K562 (cell line): ENCODE results near the gene SOAT1. TPM values are rescaled to one million over a fixed set of nuclear protein-coding genes. Genes with fewer than 3 reads are reported as not detected.

ENCODE experiments used
- ATAC-seq: fragments of 200-7000 bp; cut with Tn5 transposase; 3 replicates; pipeline ENCODE4 v1.9.1; 2020; ENCODE audit warnings: moderate library complexity
- BruUV-seq: library from RNA; stranded (reverse); fragments of 400-500 nt; replicated peaks from 2 replicates; lab custom pipeline; 2021; lab: Mats Ljungman, UMichigan
- CTCF ChIA-PET: fragments of 300-600 bp; formaldehyde crosslinking; extraction: SDS; loops from one replicate; lab custom pipeline; 2021; ENCODE audit warnings: low intra/inter-chr PET ratio; lab: Yijun Ruan, JAX
- POLR2A ChIA-PET: fragments of 300-600, 350-650 bp; sonication (Branson Sonifier 250); formaldehyde crosslinking; extraction: SDS; loops from one replicate; lab custom pipeline; 2021; ENCODE audit warnings: antibody characterized with exemption, inconsistent platforms; lab: Yijun Ruan, JAX
- DNase-seq, 4 experiments: peaks; one replicate each; pipeline versions ENCODE4 v3.0.0 to v3.0.0-alpha.2; 2011 to 2018; ENCODE audit warnings: low spot score in 3 of 4, mixed read lengths in 3 of 4; ENCODE audit errors: extremely low read depth in 1 of 4
- FAIRE-seq: peaks from 2 replicates; lab custom pipeline; 2011; peaks lifted over from hg19 to GRCh38; lab: Jason Lieb, UNC
- H2AFZ ChIP-seq: 2 replicates; pipeline ENCODE4 v1.6.0; 2011; ENCODE audit warnings: low read depth, low read length, control low read depth, inconsistent platforms
- H3K27ac ChIP-seq: fragments of 200-600 bp; 3 replicates; pipeline ENCODE4 v1.8.0; 2011; ENCODE audit warnings: low read depth, mild to moderate bottlenecking, control low read depth, inconsistent platforms, low read length, moderate library complexity, mixed read lengths; ENCODE audit errors: extremely low read depth
- H3K27me3 ChIP-seq, 2 experiments: fragments of 300-600 bp in 1 of 2; 2 replicates in 1 of 2; 3 replicates in 1 of 2; pipeline versions ENCODE4 v1.6.0 to v1.8.0; 2011; ENCODE audit warnings: inconsistent platforms in 2 of 2, low read length in 2 of 2, mild to moderate bottlenecking in 1 of 2, mixed read lengths in 1 of 2, moderate library complexity in 1 of 2; ENCODE audit not compliant: control insufficient read depth in 2 of 2, insufficient read depth in 2 of 2
- H3K36me3 ChIP-seq: fragments of 300-600 bp; 3 replicates; pipeline ENCODE4 v1.8.0; 2011; ENCODE audit warnings: mild to moderate bottlenecking, low read length, inconsistent platforms; ENCODE audit not compliant: control insufficient read depth, insufficient read depth
- H3K4me1 ChIP-seq, 2 experiments: fragments of 200-600 bp in 1 of 2; replicated peaks in 1 of 2; 2 replicates in 1 of 2; 3 replicates in 1 of 2; pipeline versions ENCODE4 v1.5.1 to v1.8.0; 2011; ENCODE audit warnings: inconsistent platforms in 2 of 2, low read length in 2 of 2, mild to moderate bottlenecking in 1 of 2, mixed read lengths in 1 of 2, moderate library complexity in 1 of 2; ENCODE audit not compliant: control insufficient read depth in 2 of 2, insufficient read depth in 2 of 2
- H3K4me2 ChIP-seq: 2 replicates; pipeline ENCODE4 v1.6.1; 2011; ENCODE audit warnings: low read length, control low read depth, inconsistent platforms, mixed read lengths; ENCODE audit not compliant: insufficient read depth
- H3K4me3 ChIP-seq: fragments of 200-600 bp; sonication (generic), shearing (Covaris generic); 2 replicates; pipeline ENCODE4 v1.5.1; 2016; ENCODE audit warnings: control low read depth, inconsistent platforms
- H3K79me2 ChIP-seq: fragments of 200-600 bp; 3 replicates; pipeline ENCODE4 v1.8.0; 2011; ENCODE audit warnings: low read length, inconsistent platforms; ENCODE audit not compliant: control insufficient read depth, insufficient read depth
- H3K9ac ChIP-seq, 2 experiments: 2 replicates each; pipeline versions ENCODE4 v1.6.0 to v1.6.1; 2011; ENCODE audit warnings: low read depth in 2 of 2, low read length in 2 of 2, control low read depth in 1 of 2, inconsistent platforms in 1 of 2, mild to moderate bottlenecking in 1 of 2, mixed read lengths in 1 of 2; ENCODE audit not compliant: insufficient read depth in 1 of 2
- H3K9me1 ChIP-seq: one replicate; pipeline ENCODE4 v1.6.0; 2011; ENCODE audit warnings: inconsistent platforms, mild to moderate bottlenecking, low read length, moderate library complexity; ENCODE audit not compliant: control insufficient read depth, insufficient read depth
- H3K9me3 ChIP-seq: replicated peaks from 2 replicates; pipeline ENCODE4 v1.5.1; 2011; ENCODE audit warnings: low read depth, low read length, inconsistent platforms; ENCODE audit not compliant: control insufficient read depth, insufficient read depth
- H4K20me1 ChIP-seq: replicated peaks from 2 replicates; pipeline ENCODE4 v1.6.1; 2011; ENCODE audit warnings: low read length, inconsistent platforms, mixed read lengths; ENCODE audit not compliant: control insufficient read depth, insufficient read depth
- DMBX1 ChIP-seq: fragments of 250-450 bp; sonication (Bioruptor Pico); IDR thresholded peaks from 2 replicates; pipeline ENCODE4 v1.8.0; 2022; ENCODE audit warnings: inconsistent platforms, mild to moderate bottlenecking, moderate library complexity, borderline replicate concordance
- HDAC6 ChIP-seq: IDR thresholded peaks from 2 replicates; pipeline ENCODE4 v1.6.1; 2012; ENCODE audit warnings: low read depth, mild to moderate bottlenecking, control low read depth, inconsistent platforms, low read length, moderate library complexity
- HMG20B ChIP-seq: fragments of 250-450 bp; sonication (Bioruptor Pico); IDR thresholded peaks from 2 replicates; pipeline ENCODE4 v1.5.0; 2021; ENCODE audit warnings: mild to moderate bottlenecking
- HNRNPLL ChIP-seq: fragments of 200-400 bp; formaldehyde crosslinking; IDR thresholded peaks from 2 replicates; pipeline ENCODE4 v1.6.1; 2017; ENCODE audit warnings: low read length, low read depth, mild to moderate bottlenecking; ENCODE audit not compliant: poor library complexity, severe bottlenecking
- MEIS2 ChIP-seq: fragments of 450-650 bp; IDR thresholded peaks from 2 replicates; pipeline ENCODE4 v1.6.1; 2014; ENCODE audit warnings: mild to moderate bottlenecking; ENCODE audit not compliant: partially characterized antibody
- PHF21A ChIP-seq: fragments of 450-650 bp; IDR thresholded peaks from 2 replicates; pipeline ENCODE4 v1.6.1; 2017; ENCODE audit warnings: low read depth, borderline replicate concordance
- PTTG1 ChIP-seq: fragments of 450-650 bp; IDR thresholded peaks from 2 replicates; pipeline ENCODE4 v1.6.1; 2016; ENCODE audit warnings: low read depth, mild to moderate bottlenecking, missing genetic modification characterization, missing compliant biosample characterization
- RBFOX2 ChIP-seq: fragments of 200-400 bp; formaldehyde crosslinking; IDR thresholded peaks from 2 replicates; pipeline ENCODE4 v1.6.1; 2017; ENCODE audit warnings: low read depth, mild to moderate bottlenecking, low read length, moderate library complexity
- SNIP1 ChIP-seq: fragments of 450-650 bp; IDR thresholded peaks from 2 replicates; pipeline ENCODE4 v1.7.1; 2017; ENCODE audit warnings: low read depth, mild to moderate bottlenecking
- TAF9B ChIP-seq: fragments of 450-650 bp; IDR thresholded peaks from 2 replicates; pipeline ENCODE4 v1.6.1; 2018; ENCODE audit warnings: mild to moderate bottlenecking; ENCODE audit not compliant: partially characterized antibody
- TARDBP ChIP-seq: fragments of 450-650 bp; IDR thresholded peaks from 2 replicates; pipeline ENCODE4 v1.6.1; 2016
- ZNF165 ChIP-seq: fragments of 250-450 bp; sonication (Bioruptor Pico); IDR thresholded peaks from 2 replicates; pipeline ENCODE4 v1.4.0; 2020; ENCODE audit warnings: borderline replicate concordance
- ZNF197 ChIP-seq: fragments of 200-800 bp; sonication (Bioruptor generic); IDR thresholded peaks from 2 replicates; pipeline ENCODE4 v1.6.1; 2016; ENCODE audit warnings: low read depth, missing genetic modification characterization, missing compliant biosample characterization
- ZNF253 ChIP-seq: fragments of 250-450 bp; sonication (Bioruptor Pico); conservative IDR thresholded peaks from 2 replicates; pipeline ENCODE4 v1.6.1; 2021; ENCODE audit warnings: mild to moderate bottlenecking
- WGBS: fragments of 100-300 bp; shearing (Covaris generic); methylation state at CpG from one replicate; pipeline ENCODE4 v1.1.6; 2016; ENCODE audit warnings: low coverage, mixed read lengths; ENCODE audit not compliant: insufficient coverage; ENCODE audit errors: missing lambda C conversion rate; 5-methylcytosine and 5-hydroxymethylcytosine counted together
- in situ Hi-C: fragments of 300-500 bp; cut with MboI; formaldehyde crosslinking; loops from 4 replicates; pipeline ENCODE4 v1.15.0; 2018; ENCODE audit warnings: inconsistent platforms, mixed read lengths
- intact Hi-C: fragments of 100-400 bp; cut with micrococcal nuclease; formaldehyde crosslinking; loops from 2 replicates; pipeline ENCODE4 v1.14.2; 2022
- polyA plus RNA-seq, 8 experiments: library from polyadenylated mRNA; depleted of rRNA in 4 of 8; stranded (reverse) in 5 of 8; unstranded in 3 of 8; fragments of >200 nt; fragmentation: Nextera tagmentation in 2 of 8; fragmentation: Illumina TruSeq in 1 of 8; extraction: Ambion mirVana in 2 of 8; extraction: Trizol in 1 of 8; gene quantifications; 2 replicates each; pipeline versions ENCODE4 v1.2.1 to v1.2.3, GENCODE V29; 2011 to 2014; ENCODE audit warnings: inconsistent platforms in 1 of 8, missing spikeins in 1 of 8
- total RNA-seq, 7 experiments: library from RNA; depleted of rRNA in 6 of 7; stranded (reverse); fragments of >200 nt in 6 of 7; fragmentation: Illumina TruSeq in 2 of 7; extraction: Trizol in 2 of 7; gene quantifications; 2 replicates each; pipeline versions ENCODE4 v1.2.1 to v1.2.3, GENCODE V29; 2011 to 2021; ENCODE audit warnings: low replicate concordance in 1 of 7
- TF ChIP-seq, protein P1 (sequence below): fragments of 250-450 bp; sonication (Bioruptor Pico); IDR thresholded peaks from 2 replicates; pipeline ENCODE4 v1.8.0; 2021; ENCODE audit warnings: moderate library complexity, mild to moderate bottlenecking, inconsistent platforms
- TF ChIP-seq, protein P2 (sequence below), 2 experiments: fragments of 450-650 bp; IDR thresholded peaks; 2 replicates each; pipeline ENCODE4 v1.6.1; 2016

Gene SOAT1
- total and polyA plus RNA-seq, 9 of the 15 experiments (the other 6 are each of a cell fraction or from before 2014, with no cell fraction given): 5.5 to 29.1 (median 17.3) TPM

DNA sequence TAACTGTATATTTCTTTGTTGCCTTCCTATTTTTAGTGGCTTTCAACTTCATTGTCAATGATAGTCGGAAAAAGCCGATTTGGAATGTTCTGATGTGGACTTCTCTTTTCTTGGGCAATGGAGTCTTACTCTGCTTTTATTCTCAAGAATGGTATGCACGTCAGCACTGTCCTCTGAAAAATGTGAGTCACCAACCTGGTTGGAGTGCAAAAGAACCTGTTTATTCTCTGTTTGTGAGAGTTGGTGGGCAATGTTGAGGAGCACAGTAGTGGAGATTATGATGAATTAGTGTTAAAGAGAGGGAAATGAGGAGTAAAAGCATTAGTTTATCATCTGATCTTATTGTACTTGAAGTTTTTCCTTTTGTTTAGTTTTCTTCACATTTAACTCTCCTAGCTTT lies 57.7 kb downstream of the SOAT1 start:
- no peak overlapping the region for H3K9ac ChIP-seq
- H3K4me1 ChIP-seq: no peaks in the 10 kb centered on the region
- no peak overlapping the region for H3K4me3 ChIP-seq
- no peak overlapping the region for H2AFZ ChIP-seq
- H3K27ac ChIP-seq: no peak overlapping the region
- ChIA-PET CTCF (no interaction called here), POLR2A (interaction anchor here (1.0 kb wide), 1 partner anchor 24 kb away, joined by 3 read pairs; no protein-coding TSS in a partner anchor)
- no peak for DNase-seq
- FAIRE-seq: no peak
- ATAC-seq: no peak
- no peaks in the 10 kb centered on the region for H3K9me1 ChIP-seq
- WGBS: 59% methylated on average over 3 of the region's 3 CpGs
- H3K4me2 ChIP-seq: no peak overlapping the region
- H3K9me3 ChIP-seq: no peaks in the 10 kb centered on the region
- H4K20me1 ChIP-seq: no peaks in the 10 kb centered on the region
- in situ Hi-C loops: loop anchor here (25.0 kb wide), 1 partner anchor 814 kb away; no protein-coding TSS in a partner anchor
- TF ChIP-seq MEIS2 (no peak), HDAC6 (no peak), HMG20B (CRISPR knock-in tag) (no peak), ZNF197 (CRISPR knock-in tag) (no peak), PTTG1 (tag) (no peak), RBFOX2 (no peak), HNRNPLL (no peak), PHF21A (no peak), TARDBP (no peak), ZNF165 (CRISPR knock-in tag) (no peak), DMBX1 (CRISPR knock-in tag) (no peak), TAF9B (no peak), SNIP1 (no peak), ZNF253 (no peak)
- TF ChIP-seq, protein P1, sequence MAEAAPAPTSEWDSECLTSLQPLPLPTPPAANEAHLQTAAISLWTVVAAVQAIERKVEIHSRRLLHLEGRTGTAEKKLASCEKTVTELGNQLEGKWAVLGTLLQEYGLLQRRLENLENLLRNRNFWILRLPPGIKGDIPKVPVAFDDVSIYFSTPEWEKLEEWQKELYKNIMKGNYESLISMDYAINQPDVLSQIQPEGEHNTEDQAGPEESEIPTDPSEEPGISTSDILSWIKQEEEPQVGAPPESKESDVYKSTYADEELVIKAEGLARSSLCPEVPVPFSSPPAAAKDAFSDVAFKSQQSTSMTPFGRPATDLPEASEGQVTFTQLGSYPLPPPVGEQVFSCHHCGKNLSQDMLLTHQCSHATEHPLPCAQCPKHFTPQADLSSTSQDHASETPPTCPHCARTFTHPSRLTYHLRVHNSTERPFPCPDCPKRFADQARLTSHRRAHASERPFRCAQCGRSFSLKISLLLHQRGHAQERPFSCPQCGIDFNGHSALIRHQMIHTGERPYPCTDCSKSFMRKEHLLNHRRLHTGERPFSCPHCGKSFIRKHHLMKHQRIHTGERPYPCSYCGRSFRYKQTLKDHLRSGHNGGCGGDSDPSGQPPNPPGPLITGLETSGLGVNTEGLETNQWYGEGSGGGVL (CRISPR knock-in tag): no peak
- TF ChIP-seq, protein P2, sequence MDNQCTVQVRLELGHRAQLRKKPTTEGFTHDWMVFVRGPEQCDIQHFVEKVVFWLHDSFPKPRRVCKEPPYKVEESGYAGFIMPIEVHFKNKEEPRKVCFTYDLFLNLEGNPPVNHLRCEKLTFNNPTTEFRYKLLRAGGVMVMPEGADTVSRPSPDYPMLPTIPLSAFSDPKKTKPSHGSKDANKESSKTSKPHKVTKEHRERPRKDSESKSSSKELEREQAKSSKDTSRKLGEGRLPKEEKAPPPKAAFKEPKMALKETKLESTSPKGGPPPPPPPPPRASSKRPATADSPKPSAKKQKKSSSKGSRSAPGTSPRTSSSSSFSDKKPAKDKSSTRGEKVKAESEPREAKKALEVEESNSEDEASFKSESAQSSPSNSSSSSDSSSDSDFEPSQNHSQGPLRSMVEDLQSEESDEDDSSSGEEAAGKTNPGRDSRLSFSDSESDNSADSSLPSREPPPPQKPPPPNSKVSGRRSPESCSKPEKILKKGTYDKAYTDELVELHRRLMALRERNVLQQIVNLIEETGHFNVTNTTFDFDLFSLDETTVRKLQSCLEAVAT (IDR thresholded peaks at IDR 0.05): no peak
- TF ChIP-seq, all 486 proteins: peak for 0
- BruUV-seq: no TSS peak
- H3K79me2 ChIP-seq: no peaks in the 10 kb centered on the region
- H3K36me3 ChIP-seq: peaks cover 44% of the 10 kb centered on the region; the same call in 2 of the 3 replicates
- H3K27me3 ChIP-seq: no peaks in the 10 kb centered on the region
- intact Hi-C loops: no loop called here
